K562 treated with DMSO at 1 percent for 12 hours (cell line): ENCODE results near the gene SPRR2B. TPM values are rescaled to one million over a fixed set of nuclear protein-coding genes. Genes with fewer than 3 reads are reported as not detected.

Experiments
- total RNA-seq: library from RNA; unstranded; fragments of 300-600 nt; gene quantifications from 2 replicates; pipeline ENCODE4 v1.2.3, GENCODE V29; 2022; ENCODE audit not compliant: insufficient read depth

The SPRR2B gene
- total RNA-seq: not detected in 2 replicates

DNA sequence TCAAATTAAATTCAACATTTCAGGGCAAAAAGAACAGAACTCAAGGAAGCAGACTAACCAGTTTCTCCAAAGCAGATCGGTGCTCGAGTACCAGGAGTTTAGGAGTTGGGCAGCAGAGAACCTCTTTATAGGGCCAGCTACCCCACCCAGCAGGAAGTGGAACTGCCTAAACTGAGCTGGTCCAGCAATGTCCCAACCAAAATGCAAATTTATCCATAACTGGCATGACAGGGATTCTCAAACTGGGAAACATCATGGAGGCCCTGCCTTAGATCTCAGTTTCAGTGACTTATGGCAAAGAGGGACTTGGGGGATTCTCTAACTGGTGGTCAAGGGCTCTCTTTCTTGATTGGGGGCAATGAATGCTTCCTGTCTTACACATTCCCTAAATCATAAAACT is at the start of gene SPRR2B:
SPRR2B (minus strand) TSS at position 101 of the 400 bp plus-strand sequence. CDS start 772 bp downstream, outside the sequence.

DNA sequence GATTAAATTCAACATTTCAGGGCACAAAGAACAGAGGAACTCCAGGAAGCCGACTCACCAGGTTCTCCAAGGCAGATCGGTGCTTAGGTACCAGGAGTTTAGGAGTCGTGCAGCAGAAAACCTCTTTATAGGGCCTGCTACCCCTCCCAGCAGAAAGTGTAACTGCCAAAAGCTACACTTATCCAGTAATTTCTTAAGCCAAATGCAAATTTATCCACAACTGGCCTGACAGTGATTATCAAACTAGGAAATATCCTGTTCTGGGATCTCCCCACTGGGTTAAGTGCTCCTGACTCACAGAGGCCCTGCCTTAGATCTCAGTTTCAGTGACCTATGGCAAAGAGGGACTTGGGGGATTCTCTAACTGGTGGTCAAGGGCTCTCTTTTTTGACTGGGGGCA is 42.0 kb upstream of the SPRR2B start, which contains the start of gene SPRR2F:
SPRR2F (minus strand) TSS at position 101 of the 400 bp plus-strand sequence. CDS start 783 bp downstream, outside the sequence.

DNA sequence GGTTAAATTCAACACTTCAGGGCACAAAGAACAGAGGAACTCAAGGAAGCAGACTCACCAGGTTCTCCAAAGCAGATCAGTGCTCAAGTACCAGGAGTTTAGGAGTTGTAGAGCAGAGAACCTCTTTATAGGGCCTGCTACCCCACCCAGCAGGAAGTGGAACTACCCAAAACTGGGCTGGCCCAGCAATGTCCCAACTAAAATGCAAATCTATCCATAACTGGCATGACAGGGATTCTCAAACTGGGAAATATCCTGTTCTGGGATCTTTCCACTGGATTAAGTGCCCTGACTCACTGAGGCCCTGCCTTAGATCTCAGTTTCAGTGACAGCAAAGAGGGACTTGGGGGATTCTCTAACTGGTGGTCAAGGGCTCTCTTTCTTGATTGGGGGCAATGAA is 23.0 kb upstream of the SPRR2B start, which contains the start of gene SPRR2E:
SPRR2E (minus strand) TSS at position 101 of the 400 bp plus-strand sequence. CDS start 775 bp downstream, outside the sequence.

DNA sequence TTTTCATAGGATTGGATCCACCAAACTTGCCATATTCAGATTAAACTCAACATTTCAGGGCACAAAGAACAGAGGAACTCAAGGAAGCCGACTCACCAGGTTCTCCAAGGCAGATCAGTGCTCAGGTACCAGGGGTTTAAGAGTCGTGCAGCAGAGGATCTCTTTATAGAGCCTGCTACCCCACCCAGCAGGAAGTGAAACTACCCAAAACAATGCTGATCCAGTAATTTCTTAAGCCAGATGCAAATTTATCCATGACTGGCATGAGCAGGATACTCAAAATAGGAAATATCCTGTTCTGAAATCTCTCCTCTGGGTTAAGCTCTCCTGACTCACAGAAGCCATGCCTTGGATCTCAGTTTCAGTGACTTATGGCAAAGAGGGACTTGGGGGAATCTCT is 14.0 kb downstream of the SPRR2B start, which contains the start of gene SPRR2A:
SPRR2A (minus strand) TSS at position 138 of the 400 bp plus-strand sequence. CDS start 777 bp downstream, outside the sequence.

DNA sequence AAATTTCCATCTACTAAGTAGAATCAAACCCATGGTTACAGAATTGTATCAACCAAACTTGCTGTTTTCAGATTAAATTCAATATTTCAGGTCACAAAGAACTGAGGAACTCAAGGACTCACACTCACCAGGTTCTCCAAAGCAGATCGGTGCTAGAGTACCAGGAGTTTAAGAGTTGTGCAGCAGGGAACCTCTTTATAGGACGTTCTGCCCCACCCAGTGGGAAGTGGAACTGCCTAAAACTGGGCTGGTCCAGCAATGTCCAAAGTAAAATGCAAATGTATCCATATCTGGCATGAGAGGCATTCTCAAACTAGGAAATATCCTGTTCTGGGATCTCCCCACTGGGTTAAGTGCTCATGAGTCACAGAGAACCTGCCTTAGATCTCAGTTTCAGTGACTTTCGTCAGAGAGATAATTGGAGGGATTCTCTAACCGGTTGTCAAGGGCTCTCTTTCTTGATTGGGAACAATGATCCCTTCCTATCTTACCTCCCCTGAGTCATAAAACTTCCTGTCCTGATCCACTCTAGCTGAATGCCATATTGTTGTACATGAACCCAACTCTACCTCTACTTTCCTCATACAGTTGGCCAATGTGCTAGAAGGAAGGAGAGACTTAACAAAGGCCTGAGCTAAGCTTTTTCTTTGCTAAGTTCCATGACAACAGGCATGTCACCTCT is 30.3 kb downstream of the SPRR2B start, which contains the start of gene SPRR2D:
SPRR2D (minus strand) TSS at position 171 of the 682 bp plus-strand sequence. CDS start 774 bp downstream, outside the sequence.

DNA sequence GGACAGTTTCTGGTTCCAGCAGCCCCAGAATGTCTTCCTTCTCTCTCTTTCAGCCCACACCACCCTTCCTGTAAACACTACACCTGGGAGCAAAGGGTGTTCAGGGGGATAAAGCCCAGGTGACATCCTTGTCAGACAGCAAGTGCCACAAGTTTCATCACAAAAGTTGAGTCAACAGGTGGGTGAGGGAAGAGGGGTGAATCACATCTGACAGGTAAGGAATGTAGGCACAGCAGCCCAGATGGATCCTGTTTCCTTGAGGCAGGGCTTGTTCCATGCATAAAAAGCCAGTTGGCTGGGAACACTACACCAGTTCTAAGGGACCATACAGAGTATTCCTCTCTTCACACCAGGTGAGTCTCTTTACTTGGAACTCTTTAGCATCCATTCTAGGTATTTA is 40.5 kb downstream of the SPRR2B start, which contains the start of gene SPRR1B:
SPRR1B (plus strand) TSS at position 309 of the 400 bp plus-strand sequence. CDS start 1,143 bp downstream, outside the sequence.

Other genes with a start within 250 kb of the SPRR2B start
- gene LCE1A, start 244.1 kb downstream of the SPRR2B start, total RNA-seq: not detected in 2 replicates
- gene LCE6A, start 228.8 kb downstream of the SPRR2B start, total RNA-seq: not detected in 2 replicates
- gene LCE7A, start 211.6 kb downstream of the SPRR2B start, total RNA-seq: not detected in 2 replicates
- not detected in 2 replicates for gene SMCP, start 193.3 kb downstream of the SPRR2B start, total RNA-seq
- gene IVL, start 163.1 kb downstream of the SPRR2B start, total RNA-seq: not detected in 2 replicates
- gene SPRR5, start 124.4 kb downstream of the SPRR2B start, total RNA-seq: not detected in 2 replicates
- gene SPRR4, start 101.0 kb downstream of the SPRR2B start, total RNA-seq: not detected in 2 replicates
- not detected in 2 replicates for gene SPRR1A, start 87.5 kb downstream of the SPRR2B start, total RNA-seq
- gene SPRR3, start 69.9 kb downstream of the SPRR2B start, total RNA-seq: not detected in 2 replicates
- gene SPRR1B, start 40.4 kb downstream of the SPRR2B start, total RNA-seq: not detected in 2 replicates
- gene SPRR2D, start 30.5 kb downstream of the SPRR2B start, total RNA-seq: 31.6 and 32.8 TPM in 2 replicates
- gene SPRR2A, start 14.1 kb downstream of the SPRR2B start, total RNA-seq: not detected in 2 replicates
- not detected in 2 replicates for gene SPRR2E, start 22.9 kb upstream of the SPRR2B start, total RNA-seq
- gene SPRR2F, start 41.9 kb upstream of the SPRR2B start, total RNA-seq: not detected in 2 replicates
- not detected in 2 replicates for gene SPRR2G, start 79.3 kb upstream of the SPRR2B start, total RNA-seq
- gene LELP1, start 131.8 kb upstream of the SPRR2B start, total RNA-seq: not detected in 2 replicates
- 1.7 and 2.4 TPM in 2 replicates for gene PRR9, start 146.0 kb upstream of the SPRR2B start, total RNA-seq
- not detected in 2 replicates for gene LORICRIN, start 188.1 kb upstream of the SPRR2B start, total RNA-seq
- not detected in 2 replicates for gene PGLYRP3, start 241.3 kb upstream of the SPRR2B start, total RNA-seq